Muscle layer of colon (tissue), 2 donors: ENCODE results near the gene FRMD4A.

ENCODE experiments used
- H3K27ac ChIP-seq: one replicate; pipeline ENCODE4 v1.7.0; 2013; ENCODE audit warnings: low read depth, mild to moderate bottlenecking, low read length, moderate library complexity
- H3K27me3 ChIP-seq, 2 donors: one replicate each; pipeline ENCODE4 v1.7.0; 2013; ENCODE audit warnings: low read length in 2 of 2, mild to moderate bottlenecking in 2 of 2; ENCODE audit not compliant: insufficient read depth in 2 of 2, control insufficient read depth in 1 of 2
- H3K36me3 ChIP-seq: one replicate; pipeline ENCODE4 v1.7.0; 2013; ENCODE audit warnings: mild to moderate bottlenecking, low read length; ENCODE audit not compliant: insufficient read depth
- H3K4me1 ChIP-seq: one replicate; pipeline ENCODE4 v1.7.0; 2013; ENCODE audit warnings: mild to moderate bottlenecking, low read length; ENCODE audit not compliant: insufficient read depth
- H3K4me3 ChIP-seq, 2 donors: one replicate each; pipeline ENCODE4 v1.7.0; 2013; ENCODE audit warnings: low read length in 2 of 2, low read depth in 1 of 2, mild to moderate bottlenecking in 1 of 2, moderate library complexity in 1 of 2
- H3K9ac ChIP-seq: one replicate; pipeline ENCODE4 v1.7.0; 2013; ENCODE audit warnings: low read length
- H3K9me3 ChIP-seq: one replicate; pipeline ENCODE4 v1.7.0; 2013; ENCODE audit warnings: mild to moderate bottlenecking, low read length
- donor health status: abdominal sarcoma.
- donor health status: Adenocarcinoma of cecum.

Gene FRMD4A

GRCh38 chr10:13632884-13633440 is 697.8 kb downstream of the FRMD4A start:
- Histone ChIP-seq H3K27ac (peak overlapping the region; percentile 17), H3K36me3 (peaks cover 10% of the 10 kb centered on the region), H3K4me1 (peaks cover 30% of the 10 kb centered on the region), H3K9me3 (no peaks in the 10 kb centered on the region), H3K27me3 (no peaks in the 10 kb centered on the region), H3K9ac (peak overlapping the region; percentile 23), H3K4me3 (peak overlapping the region in 1 of 2 donors; percentile 28)

DNA sequence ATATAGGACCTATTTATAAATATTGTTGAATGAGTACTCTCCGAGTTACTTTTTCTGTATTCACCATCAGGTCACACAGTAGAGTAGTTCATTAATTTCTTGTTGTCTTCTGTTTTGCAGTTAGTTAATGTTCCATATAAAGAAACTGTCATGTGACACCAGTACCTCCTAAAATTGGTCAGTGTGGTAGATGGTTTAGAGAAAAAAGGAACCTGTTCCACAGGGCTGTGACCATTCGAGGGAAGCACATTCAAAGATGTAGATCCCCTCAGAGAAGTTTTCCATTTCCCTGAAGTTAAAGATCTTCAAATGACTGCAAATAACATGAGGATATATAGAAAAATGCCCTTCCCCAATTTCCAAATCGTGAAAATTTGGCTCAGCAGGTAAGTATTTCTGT is 698.3 kb downstream of the FRMD4A start:
- Histone ChIP-seq H3K4me1 (peaks cover 30% of the 10 kb centered on the region), H3K27ac (peak overlapping the region; percentile 17)

GRCh38 chr10:13631594-13631993 is 699.1 kb downstream of the FRMD4A start:
- H3K27ac ChIP-seq, result no peak overlapping the region

More for the DNA sequence above, 698.3 kb downstream of the FRMD4A start:
- no peaks in the 10 kb centered on the region for H3K27me3 ChIP-seq
- peaks cover 10% of the 10 kb centered on the region for H3K36me3 ChIP-seq
- H3K4me3 ChIP-seq, result no peak overlapping the region
- peak overlapping the region; percentile 23 for H3K9ac ChIP-seq
- no peaks in the 10 kb centered on the region for H3K9me3 ChIP-seq

DNA sequence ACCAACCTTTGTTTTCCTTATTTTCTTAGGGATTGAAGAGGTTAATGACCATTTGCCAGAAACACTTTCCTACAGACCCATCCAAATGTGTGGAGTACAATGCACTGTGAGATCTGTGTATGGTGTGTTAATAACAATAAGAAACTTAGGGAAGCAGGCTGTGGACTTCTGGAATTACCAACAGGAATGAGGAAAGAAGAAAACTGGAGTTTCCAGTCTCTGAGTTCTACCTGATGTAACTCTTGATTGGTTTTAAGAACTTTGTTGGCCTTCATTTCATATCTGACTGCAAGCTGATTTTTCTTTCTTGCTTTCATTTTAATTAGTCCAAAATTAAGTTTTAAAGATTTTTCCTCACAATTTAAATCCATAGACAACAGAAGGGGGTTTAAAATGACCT is 700.5 kb downstream of the FRMD4A start:
- H3K4me3 ChIP-seq, result no peak overlapping the region
- no peak overlapping the region for H3K27ac ChIP-seq
- H3K4me1 ChIP-seq, result peaks cover 30% of the 10 kb centered on the region

More at GRCh38 chr10:13631594-13631993, 699.1 kb downstream of the FRMD4A start:
- peaks cover 10% of the 10 kb centered on the region for H3K36me3 ChIP-seq
- H3K9ac ChIP-seq, result no peak overlapping the region
- H3K4me3 ChIP-seq, result no peak overlapping the region
- no peaks in the 10 kb centered on the region for H3K9me3 ChIP-seq
- H3K4me1 ChIP-seq, result peaks cover 30% of the 10 kb centered on the region
- H3K27me3 ChIP-seq, result no peaks in the 10 kb centered on the region

DNA sequence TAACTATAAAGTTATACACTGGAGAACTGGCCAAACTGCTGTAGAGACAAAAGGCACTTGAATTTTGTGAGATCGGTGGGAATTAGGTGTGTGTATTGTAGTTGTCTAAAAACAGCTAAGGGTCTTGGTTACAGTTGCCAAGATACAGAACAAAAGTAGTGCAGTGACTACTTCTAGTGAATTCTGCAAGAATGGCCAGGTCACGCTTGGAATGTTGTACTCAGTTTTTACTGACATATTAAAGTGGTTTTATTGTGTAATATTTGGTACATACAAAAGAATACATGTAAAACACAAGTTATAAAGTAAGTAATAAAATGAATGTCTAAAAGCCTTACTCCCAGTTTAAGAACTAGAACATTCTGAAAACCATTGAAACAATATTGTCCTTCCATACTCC is 701.6 kb downstream of the FRMD4A start:
- Histone ChIP-seq H3K27me3 (no peaks in the 10 kb centered on the region), H3K27ac (no peak overlapping the region), H3K9ac (no peak overlapping the region), H3K4me3 (no peak overlapping the region), H3K36me3 (peaks cover 10% of the 10 kb centered on the region), H3K9me3 (no peaks in the 10 kb centered on the region), H3K4me1 (peaks cover 20% of the 10 kb centered on the region)

More for the DNA sequence above, 700.5 kb downstream of the FRMD4A start:
- Histone ChIP-seq H3K9ac (no peak overlapping the region), H3K27me3 (no peaks in the 10 kb centered on the region), H3K36me3 (peaks cover 10% of the 10 kb centered on the region), H3K9me3 (no peaks in the 10 kb centered on the region)

- Histone ChIP-seq H3K4me1 (peaks cover 15% of the 10 kb centered on the region), H3K36me3 (peaks cover 10% of the 10 kb centered on the region), H3K27me3 (no peaks in the 10 kb centered on the region), H3K4me3 (no peak overlapping the region), H3K27ac (no peak overlapping the region), H3K9me3 (no peaks in the 10 kb centered on the region), H3K9ac (no peak overlapping the region)
These were observed 702.1 kb downstream of the FRMD4A start for GRCh38 chr10:13628661-13629060.

DNA sequence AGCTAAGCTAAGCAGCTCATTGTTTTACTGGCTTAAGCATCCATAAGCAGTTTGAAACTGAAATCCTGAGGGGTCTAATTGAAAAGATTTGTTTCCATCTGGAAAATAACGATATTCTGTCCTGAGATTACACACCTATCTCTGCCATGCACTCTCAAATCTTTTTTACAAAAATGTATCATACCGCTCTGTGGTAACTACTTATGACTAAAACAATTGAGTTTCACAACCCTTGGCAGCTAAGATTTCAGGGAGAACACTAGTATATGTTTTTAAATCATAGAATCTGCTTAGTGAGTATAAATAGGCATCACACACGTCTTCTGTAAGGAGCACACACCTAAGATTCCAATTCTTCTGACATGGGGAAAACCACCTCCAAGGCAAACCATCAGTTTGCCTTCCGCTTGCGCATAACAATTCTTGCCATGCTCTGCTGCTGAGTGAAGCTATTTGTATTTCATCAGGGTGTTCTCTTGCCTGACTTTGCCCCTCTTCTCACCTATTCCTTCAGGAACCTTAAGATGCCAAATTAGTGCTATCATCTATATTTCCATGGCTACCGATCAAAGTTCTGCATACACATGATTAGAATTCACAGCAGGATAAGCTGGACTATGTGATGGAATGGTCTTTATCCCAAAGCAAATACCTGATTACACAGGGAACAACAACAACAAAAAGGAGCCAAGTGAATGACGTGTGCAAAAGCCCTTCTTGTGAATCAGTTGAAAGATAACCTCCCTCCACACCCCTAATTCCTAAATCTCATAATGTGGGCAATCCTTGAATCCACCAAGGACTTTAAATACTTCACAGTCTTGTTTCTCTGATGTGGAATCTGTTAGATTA is 703.0 kb downstream of the FRMD4A start:
- no peak overlapping the region for H3K9ac ChIP-seq
- H3K9me3 ChIP-seq, result no peaks in the 10 kb centered on the region
- no peak overlapping the region for H3K27ac ChIP-seq
- H3K27me3 ChIP-seq, result no peaks in the 10 kb centered on the region
- no peak overlapping the region for H3K4me3 ChIP-seq
- peaks cover 5% of the 10 kb centered on the region for H3K4me1 ChIP-seq
- peaks cover 10% of the 10 kb centered on the region for H3K36me3 ChIP-seq

DNA sequence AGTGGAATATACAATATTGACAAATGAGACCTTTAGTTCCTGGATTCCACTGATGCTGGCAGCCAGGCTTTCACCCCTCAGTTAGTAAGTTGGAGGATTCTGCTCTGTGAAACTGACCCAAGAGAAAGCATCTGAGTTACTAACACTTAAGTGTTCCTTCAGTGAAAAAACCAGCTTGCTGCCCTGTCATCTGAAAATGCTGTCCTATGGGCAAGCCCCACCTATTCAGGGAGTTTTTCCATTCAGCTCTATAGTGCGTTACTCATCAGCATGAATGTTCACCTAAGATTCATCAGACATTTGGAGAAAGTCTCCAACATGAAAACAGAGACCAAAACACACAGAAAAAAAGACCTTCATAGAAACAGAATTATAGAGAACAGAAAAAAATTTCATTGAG is 706.1 kb downstream of the FRMD4A start:
- H3K9ac ChIP-seq, result no peak overlapping the region
- no peaks in the 10 kb centered on the region for H3K9me3 ChIP-seq
- H3K4me3 ChIP-seq, result no peak overlapping the region
- no peaks in the 10 kb centered on the region for H3K27me3 ChIP-seq
- peaks cover 7% of the 10 kb centered on the region for H3K36me3 ChIP-seq
- H3K27ac ChIP-seq, result no peak overlapping the region
- H3K4me1 ChIP-seq, result no peaks in the 10 kb centered on the region

- H3K36me3 ChIP-seq, result peaks cover 15% of the 10 kb centered on the region
- no peak overlapping the region for H3K4me3 ChIP-seq
- H3K4me1 ChIP-seq, result no peaks in the 10 kb centered on the region
- no peaks in the 10 kb centered on the region for H3K27me3 ChIP-seq
- no peaks in the 10 kb centered on the region for H3K9me3 ChIP-seq
- no peak overlapping the region for H3K27ac ChIP-seq
- H3K9ac ChIP-seq, result no peak overlapping the region
These were observed 708.8 kb downstream of the FRMD4A start for GRCh38 chr10:13621931-13622330.

GRCh38 chr10:13617116-13617515 is 713.6 kb downstream of the FRMD4A start:
- Histone ChIP-seq H3K27ac (no peak overlapping the region), H3K36me3 (peaks cover 29% of the 10 kb centered on the region)

DNA sequence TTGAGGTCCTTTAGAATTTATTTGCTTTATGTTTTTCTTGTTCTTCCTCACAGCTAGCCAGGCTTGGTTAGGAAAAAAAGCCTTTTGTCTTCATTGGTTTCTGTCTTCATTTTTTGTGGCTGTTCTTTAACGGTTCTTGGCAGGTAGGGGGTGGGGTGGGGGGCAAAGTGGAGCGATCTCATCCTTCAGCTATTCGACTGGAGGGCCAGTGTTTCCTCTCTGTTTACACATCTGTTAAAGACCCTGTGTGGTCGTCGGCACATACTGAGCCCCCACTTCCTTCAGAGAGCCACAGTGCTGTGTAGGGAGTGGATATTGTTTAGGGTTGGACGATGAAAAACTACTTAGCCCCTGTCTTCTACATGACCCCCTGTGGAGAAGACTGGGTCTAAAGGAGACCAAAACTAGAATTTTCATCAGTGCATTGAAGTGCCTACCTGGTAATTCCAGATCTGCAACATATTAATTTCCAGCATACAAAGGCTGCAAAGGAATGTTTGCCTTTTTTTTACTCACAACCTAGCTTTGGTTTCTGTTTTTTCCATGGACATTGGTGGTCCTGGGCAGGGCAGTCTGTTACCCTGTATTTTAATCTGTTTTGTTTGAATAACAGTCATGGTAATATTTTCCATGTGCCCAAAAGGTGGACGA is 714.9 kb downstream of the FRMD4A start:
- peaks cover 32% of the 10 kb centered on the region for H3K36me3 ChIP-seq
- H3K9me3 ChIP-seq, result no peaks in the 10 kb centered on the region
- H3K4me3 ChIP-seq, result no peak overlapping the region

More at GRCh38 chr10:13617116-13617515, 713.6 kb downstream of the FRMD4A start:
- Histone ChIP-seq H3K9me3 (no peaks in the 10 kb centered on the region), H3K27me3 (no peaks in the 10 kb centered on the region), H3K4me1 (peaks cover 15% of the 10 kb centered on the region), H3K4me3 (no peak overlapping the region), H3K9ac (no peak overlapping the region)

More for the DNA sequence above, 714.9 kb downstream of the FRMD4A start:
- Histone ChIP-seq H3K27ac (no peak overlapping the region), H3K9ac (no peak overlapping the region), H3K27me3 (no peaks in the 10 kb centered on the region), H3K4me1 (peaks cover 15% of the 10 kb centered on the region)
